ENCODE results near the gene PRRC2B.
A peak's percentile ranks its signal among the peaks of the same experiment; 100 is the strongest.
"Not testable (repeated sequence)": the region's sequence is repeated elsewhere in the genome, so short reads cannot be mapped to it uniquely, and the experiment has no call there.

The PRRC2B gene

DNA sequence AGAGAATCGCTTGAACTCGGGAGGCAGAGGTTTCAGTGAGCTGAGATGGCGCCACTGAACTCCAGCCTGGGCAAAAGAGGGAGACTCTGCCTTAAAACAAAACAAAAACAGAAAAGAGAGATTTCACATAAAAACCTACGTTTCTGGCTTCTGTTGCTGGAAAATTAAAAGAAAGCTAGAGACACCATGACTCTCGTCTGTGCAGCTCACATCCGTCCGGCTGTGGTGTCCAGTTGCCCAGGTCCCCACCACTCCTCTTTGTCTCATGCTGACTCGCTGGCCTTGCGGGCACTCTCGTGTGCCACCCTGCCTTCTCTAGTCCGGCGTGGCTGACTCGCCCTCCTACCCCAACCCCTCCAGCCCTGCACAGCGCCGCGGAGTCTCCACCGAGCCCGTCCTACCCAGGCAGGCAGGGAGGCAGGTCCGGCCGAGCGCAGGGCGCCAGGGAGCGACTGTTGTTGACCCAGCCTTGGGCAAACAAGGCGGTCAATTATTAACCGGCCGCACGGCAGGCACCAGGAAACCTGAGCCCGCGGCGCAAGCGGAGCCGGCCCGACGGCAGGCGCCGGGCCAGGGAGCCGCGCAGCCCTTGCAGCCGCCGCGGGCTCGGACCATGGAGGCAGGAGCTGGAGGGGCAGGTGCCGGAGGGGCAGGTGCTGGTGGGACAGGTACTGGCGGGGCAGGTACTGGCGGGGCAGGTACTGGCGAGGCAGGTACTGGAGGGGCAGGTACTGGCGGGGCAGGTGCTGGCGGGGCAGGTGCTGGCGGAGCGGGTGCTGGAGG, 151.3 kb downstream of the PRRC2B start, which contains the start of gene PRRT1B:
PRRT1B (plus strand) TSS at position 521 of the 783 bp plus-strand sequence; CDS start at position 614, 93 bp downstream.
- DNase-seq (ENCODE audit: low spot score): peak; percentile 67

DNA sequence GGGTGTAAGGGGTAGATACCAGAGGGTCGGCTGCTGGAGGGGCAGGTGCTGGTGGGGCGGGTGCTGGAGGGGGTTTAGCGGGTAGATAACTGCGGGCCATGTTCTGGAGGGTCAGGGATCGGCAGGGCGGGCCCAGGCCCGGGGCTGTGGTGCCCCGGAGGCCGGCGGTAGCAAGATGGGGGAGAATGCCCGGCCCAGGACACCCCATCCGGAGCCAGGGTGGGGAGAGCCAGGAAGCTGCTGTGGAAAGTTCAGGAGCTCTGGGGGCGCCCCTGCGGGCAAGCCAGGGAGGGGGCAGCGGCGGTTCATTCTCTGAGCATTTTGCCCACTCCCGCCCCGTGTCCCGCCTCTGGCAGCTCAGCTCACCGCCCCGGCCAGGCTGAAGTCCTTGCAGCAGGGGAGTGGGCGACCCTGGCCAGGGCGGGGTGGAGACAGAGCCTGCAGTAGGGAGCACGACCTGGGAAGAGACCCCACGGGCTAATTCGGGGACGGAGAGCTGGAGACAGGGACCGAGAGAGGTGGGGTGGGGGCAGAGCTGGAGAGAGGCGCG, 152.0 kb downstream of the PRRC2B start:
- DNase-seq (ENCODE audit: low spot score): no peak

DNA sequence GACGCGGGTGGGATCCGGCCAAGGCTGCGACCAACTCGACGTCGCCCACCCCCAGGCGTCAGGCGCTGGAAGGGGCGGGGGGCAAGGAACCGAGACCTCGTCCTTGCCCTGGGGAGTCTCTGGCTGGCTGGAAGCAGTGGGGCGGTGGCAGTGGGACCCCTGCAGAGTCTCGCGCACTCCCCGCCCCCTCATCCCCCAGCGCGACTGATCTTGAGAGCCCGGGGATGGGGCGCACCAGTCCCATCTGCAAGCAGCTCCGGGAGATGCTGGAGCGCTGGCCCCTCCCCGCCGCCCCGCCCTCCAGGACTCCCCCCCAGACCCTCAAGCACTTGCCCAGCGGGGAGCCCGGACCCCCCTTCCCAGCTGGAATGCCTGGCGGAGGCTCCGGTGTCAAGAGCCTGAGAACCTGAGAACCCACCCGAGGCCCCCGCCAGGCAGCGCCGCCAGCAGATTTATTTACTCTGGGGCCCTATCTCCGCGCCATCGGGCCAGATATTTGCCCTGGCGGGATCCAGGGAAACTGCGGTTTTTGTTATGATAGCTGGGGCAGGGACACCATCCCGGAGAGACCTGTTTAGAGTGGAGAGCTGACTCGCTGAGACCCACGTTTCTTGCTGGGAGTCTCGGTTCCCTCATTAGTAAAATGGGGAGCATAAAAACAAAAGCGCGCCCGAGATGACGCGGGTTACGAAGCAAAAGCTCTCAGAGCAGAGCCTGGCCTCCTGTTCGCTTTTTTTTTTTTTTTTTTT, 152.6 kb downstream of the PRRC2B start:
- peak; percentile 52 for DNase-seq (ENCODE audit: low spot score)

DNA sequence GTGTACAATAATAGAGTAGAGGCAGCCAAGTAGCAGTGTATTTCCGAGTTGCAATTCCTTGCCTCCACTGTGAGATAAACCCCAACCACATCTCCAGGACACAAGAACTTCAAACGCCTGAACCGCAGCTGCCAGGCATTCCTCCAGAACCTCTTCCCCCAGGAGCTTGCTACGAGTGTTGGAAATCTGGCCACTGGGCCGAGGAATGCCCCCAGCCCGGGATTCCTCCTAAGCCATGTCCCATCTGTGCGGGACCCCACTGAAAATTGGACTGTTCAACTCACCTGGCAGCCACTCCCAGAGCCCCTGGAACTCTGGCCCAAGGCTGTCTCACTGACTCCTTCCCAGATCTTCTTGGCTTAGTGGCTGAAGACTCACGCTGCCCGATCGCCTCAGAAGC, 155.3 kb downstream of the PRRC2B start:
- not testable (repeated sequence) for DNase-seq (ENCODE audit: low spot score)

Data from SW480 (cell line).